ENCODE measurements around the gene FICD.
"Not testable (repeated sequence)": the region's sequence is repeated elsewhere in the genome, so short reads cannot be mapped to it uniquely, and the experiment has no call there.

GRCh38 chr12:108485371-108485770, 29.7 kb upstream of the FICD start:
- TF ChIP-seq CTCF, POLR2AphosphoS5, POLR2A, EP300 (IDR thresholded peaks at IDR 0.05): not testable (repeated sequence)
